Measurements from ENCODE around the gene L3MBTL3.

The L3MBTL3 gene

DNA sequence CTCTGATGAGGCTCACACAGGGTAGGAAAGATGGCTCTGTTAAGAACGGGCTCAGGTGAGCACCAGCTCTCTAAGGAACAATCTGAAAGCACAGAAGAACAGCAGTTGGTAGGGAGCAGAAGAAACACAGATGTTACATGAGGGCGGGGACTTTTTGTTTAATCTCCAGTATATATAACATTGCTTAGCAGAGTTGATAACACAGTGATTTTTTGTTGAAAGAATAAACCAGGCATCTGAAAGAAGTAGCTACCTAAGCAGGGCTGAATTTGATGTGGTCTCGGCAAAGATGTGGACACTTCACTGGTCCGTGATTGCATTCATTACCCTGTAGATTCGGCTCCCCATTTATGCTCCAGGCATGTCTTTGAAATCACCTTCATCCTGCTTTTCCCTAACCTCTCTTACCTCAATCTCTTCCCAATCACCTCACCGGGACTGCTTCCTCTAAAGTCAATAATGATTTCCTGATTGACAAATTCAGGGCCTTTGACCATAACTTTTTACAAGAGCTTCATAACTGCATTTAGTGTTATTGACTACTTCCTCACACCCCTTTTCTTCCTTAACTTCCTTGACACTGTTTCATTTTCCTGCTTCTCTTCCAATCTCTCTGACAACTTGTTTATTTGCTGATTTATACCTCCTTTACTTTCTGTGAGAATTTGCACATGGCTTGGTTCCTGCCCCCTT, 170.0 kb downstream of the L3MBTL3 start:
- DNase-seq (ENCODE audit: low read depth), result no peak
- TF ChIP-seq, protein P1, sequence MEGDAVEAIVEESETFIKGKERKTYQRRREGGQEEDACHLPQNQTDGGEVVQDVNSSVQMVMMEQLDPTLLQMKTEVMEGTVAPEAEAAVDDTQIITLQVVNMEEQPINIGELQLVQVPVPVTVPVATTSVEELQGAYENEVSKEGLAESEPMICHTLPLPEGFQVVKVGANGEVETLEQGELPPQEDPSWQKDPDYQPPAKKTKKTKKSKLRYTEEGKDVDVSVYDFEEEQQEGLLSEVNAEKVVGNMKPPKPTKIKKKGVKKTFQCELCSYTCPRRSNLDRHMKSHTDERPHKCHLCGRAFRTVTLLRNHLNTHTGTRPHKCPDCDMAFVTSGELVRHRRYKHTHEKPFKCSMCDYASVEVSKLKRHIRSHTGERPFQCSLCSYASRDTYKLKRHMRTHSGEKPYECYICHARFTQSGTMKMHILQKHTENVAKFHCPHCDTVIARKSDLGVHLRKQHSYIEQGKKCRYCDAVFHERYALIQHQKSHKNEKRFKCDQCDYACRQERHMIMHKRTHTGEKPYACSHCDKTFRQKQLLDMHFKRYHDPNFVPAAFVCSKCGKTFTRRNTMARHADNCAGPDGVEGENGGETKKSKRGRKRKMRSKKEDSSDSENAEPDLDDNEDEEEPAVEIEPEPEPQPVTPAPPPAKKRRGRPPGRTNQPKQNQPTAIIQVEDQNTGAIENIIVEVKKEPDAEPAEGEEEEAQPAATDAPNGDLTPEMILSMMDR (conservative IDR thresholded peaks at IDR 0.05; ENCODE audit: low read depth, low read length), result no peak
- no peak overlapping the region for H3K4me3 ChIP-seq (ENCODE audit: low read length)

DNA sequence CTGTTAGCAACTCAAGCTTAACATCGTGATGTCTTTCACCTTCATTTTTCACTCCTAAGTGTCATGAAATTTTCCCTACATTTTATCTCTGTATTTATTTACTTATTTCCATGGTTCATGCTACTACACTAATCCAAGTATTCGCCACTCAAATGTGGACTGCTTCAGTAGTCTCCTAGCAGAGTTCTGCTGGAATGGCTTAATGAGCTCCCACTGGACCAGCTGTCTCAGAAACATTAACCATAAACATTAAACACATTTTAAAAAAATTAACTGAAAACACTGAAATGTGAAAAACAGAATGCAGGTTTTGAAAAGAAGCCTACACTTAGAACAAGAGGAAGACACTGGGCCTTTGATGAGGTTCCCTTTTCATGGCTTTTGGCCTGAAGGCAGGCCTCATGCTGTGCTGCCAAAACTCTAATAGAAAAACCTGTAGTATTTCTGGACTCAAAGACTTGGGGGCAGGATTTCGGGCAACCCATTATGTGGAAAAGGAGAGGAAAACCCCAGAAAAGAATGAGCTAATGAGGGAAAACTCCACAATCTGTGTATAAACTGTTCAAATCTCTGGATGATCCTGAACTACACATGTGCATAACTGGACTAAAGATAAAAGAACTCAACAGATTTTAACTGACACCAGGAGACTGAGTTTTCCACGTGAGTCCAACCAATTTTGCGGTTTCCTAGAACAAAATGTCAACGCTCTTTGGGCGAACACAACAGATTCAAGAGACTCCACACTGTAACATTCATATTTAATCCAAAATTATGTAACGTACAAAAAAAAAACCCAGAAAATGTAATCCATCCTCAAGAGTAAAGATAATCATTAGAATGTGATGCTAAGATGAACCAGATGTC, 171.4 kb downstream of the L3MBTL3 start:
- DNase-seq (ENCODE audit: low read depth), result no peak
- no peak overlapping the region for H3K4me3 ChIP-seq (ENCODE audit: low read length)
- TF ChIP-seq, protein P1 (conservative IDR thresholded peaks at IDR 0.05; ENCODE audit: low read depth, low read length), result no peak
